ENCODE results near the gene HDDC2. TPM values are rescaled to one million over a fixed set of nuclear protein-coding genes. Genes with fewer than 3 reads are reported as not detected.

The HDDC2 gene
- total RNA-seq, 1 experiment from 2014 or later, result 141 TPM

DNA sequence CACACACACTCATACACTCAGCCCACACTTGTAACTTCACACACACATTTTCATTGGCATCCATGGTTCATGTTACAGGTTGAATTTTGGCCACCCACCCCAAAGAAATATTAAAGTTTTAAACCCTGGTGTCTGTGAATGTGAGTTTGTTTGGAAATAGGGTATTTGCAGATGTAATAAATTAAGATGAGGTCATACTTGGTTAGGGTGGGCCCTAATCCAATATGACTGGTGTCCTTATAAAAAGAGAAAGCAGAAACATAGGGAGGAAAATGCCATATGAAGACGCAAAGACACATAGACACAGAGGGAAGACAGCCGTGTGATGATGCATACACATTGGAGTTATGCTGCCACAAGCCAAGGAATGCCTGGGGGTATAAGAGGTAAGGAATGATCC, 39.7 kb upstream of the HDDC2 start:
- TF ChIP-seq, protein P1, sequence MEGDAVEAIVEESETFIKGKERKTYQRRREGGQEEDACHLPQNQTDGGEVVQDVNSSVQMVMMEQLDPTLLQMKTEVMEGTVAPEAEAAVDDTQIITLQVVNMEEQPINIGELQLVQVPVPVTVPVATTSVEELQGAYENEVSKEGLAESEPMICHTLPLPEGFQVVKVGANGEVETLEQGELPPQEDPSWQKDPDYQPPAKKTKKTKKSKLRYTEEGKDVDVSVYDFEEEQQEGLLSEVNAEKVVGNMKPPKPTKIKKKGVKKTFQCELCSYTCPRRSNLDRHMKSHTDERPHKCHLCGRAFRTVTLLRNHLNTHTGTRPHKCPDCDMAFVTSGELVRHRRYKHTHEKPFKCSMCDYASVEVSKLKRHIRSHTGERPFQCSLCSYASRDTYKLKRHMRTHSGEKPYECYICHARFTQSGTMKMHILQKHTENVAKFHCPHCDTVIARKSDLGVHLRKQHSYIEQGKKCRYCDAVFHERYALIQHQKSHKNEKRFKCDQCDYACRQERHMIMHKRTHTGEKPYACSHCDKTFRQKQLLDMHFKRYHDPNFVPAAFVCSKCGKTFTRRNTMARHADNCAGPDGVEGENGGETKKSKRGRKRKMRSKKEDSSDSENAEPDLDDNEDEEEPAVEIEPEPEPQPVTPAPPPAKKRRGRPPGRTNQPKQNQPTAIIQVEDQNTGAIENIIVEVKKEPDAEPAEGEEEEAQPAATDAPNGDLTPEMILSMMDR (IDR thresholded peaks at IDR 0.05; ENCODE audit: unreplicated experiment), result no peak
- Mint-ChIP-seq H3K9me3 (ENCODE audit: unreplicated experiment) (no peaks in the 10 kb centered on the region), H3K27ac (ENCODE audit: low read depth, unreplicated experiment) (no peak overlapping the region), H3K36me3 (ENCODE audit: insufficient read depth, unreplicated experiment) (no peaks in the 10 kb centered on the region), H3K4me1 (ENCODE audit: insufficient read depth, unreplicated experiment) (no peaks in the 10 kb centered on the region), H3K27me3 (ENCODE audit: insufficient read depth, unreplicated experiment) (peaks cover 50% of the 10 kb centered on the region), H3K4me3 (ENCODE audit: unreplicated experiment) (no peak overlapping the region)
- intact Hi-C loops (cut with micrococcal nuclease), result loop anchor here (10.0 kb wide), 1 partner anchor 193 kb away; no protein-coding TSS in a partner anchor
- DNase-seq (ENCODE audit: unreplicated experiment), result no peak
- no TSS peak for BruUV-seq (replicated peaks)
- ChIA-PET CTCF (interaction anchor here (0.8 kb wide), 1 partner anchor 27 kb away, joined by 3 read pairs; no protein-coding TSS in a partner anchor), POLR2A (no interaction called here)

DNA sequence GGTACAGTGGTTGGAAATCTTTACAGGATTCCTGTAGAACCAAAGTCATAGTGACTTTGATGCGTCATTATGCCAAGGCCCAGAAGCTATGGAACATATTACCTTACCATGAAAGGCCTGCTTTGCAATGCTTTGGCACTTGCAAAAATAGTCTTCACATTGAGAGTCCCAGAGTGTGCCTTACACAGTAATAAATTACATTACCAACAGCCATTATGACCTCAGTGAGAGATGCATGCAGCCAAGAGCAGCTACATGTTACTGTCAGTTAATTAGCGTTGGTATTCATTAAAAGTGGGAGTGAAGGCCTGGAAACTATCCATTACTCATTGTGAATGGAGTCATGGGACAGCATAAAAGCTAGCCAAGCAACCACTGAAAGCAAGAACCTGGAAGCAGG, 39.2 kb upstream of the HDDC2 start:
- H3K27ac Mint-ChIP-seq (ENCODE audit: low read depth, unreplicated experiment), result no peak overlapping the region
- ChIA-PET POLR2A (interaction anchor here (0.8 kb wide), 1 partner anchor 16 kb away, joined by 3 read pairs; no protein-coding TSS in a partner anchor), CTCF (no interaction called here)
- TF ChIP-seq, protein P1 (IDR thresholded peaks at IDR 0.05; ENCODE audit: unreplicated experiment), result no peak
- H3K4me1 Mint-ChIP-seq (ENCODE audit: insufficient read depth, unreplicated experiment), result no peaks in the 10 kb centered on the region
- intact Hi-C loops (cut with micrococcal nuclease), result loop anchor here (10.0 kb wide), 1 partner anchor 194 kb away; no protein-coding TSS in a partner anchor
- peaks cover 55% of the 10 kb centered on the region for H3K27me3 Mint-ChIP-seq (ENCODE audit: insufficient read depth, unreplicated experiment)
- H3K9me3 Mint-ChIP-seq (ENCODE audit: unreplicated experiment), result no peaks in the 10 kb centered on the region
- DNase-seq (ENCODE audit: unreplicated experiment), result no peak
- H3K36me3 Mint-ChIP-seq (ENCODE audit: insufficient read depth, unreplicated experiment), result no peaks in the 10 kb centered on the region
- no peak overlapping the region for H3K4me3 Mint-ChIP-seq (ENCODE audit: unreplicated experiment)
- no TSS peak for BruUV-seq (replicated peaks)

DNA sequence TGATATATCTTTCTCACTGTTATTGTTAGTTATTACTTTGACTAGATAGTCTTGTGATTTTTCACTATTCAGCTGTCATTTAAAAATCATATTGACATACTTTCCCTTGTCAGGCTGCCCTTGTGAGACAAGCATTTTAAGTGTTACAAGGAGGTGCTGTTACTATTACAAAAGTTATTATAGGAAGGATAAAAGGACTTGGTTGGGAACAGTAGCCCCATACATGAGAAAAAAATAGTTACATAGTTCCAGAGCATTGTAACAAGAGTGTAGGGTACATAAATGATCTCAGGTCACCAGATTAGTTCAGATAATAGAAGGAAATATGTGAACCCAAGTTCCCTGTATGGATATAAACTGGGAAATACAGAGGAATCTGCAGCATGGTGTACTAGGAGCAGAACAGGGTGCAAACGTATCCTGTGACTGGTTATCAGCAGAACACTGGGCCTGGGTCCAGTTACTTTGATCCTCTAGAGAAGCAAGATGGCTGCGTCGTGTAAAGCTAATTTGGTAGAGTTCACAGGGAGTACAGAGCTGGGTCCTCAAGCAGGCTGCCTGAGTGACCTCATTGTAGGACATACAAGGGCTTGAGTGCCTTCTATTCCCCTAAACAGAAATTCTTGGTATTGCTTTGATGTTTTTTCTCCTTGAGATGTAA, 38.5 kb upstream of the HDDC2 start:
- Mint-ChIP-seq H3K4me3 (ENCODE audit: unreplicated experiment) (no peak overlapping the region), H3K36me3 (ENCODE audit: insufficient read depth, unreplicated experiment) (no peaks in the 10 kb centered on the region), H3K4me1 (ENCODE audit: insufficient read depth, unreplicated experiment) (no peaks in the 10 kb centered on the region), H3K27ac (ENCODE audit: low read depth, unreplicated experiment) (no peak overlapping the region), H3K27me3 (ENCODE audit: insufficient read depth, unreplicated experiment) (peaks cover 62% of the 10 kb centered on the region), H3K9me3 (ENCODE audit: unreplicated experiment) (no peaks in the 10 kb centered on the region)
- DNase-seq (ENCODE audit: unreplicated experiment), result no peak
- intact Hi-C loops (cut with micrococcal nuclease), result loop anchor here (10.0 kb wide), 1 partner anchor 194 kb away; no protein-coding TSS in a partner anchor
- BruUV-seq (replicated peaks), result no TSS peak
- ChIA-PET POLR2A (interaction anchor here (0.8 kb wide), 1 partner anchor 15 kb away, joined by 3 read pairs; no protein-coding TSS in a partner anchor), CTCF (no interaction called here)
- TF ChIP-seq, protein P1 (IDR thresholded peaks at IDR 0.05; ENCODE audit: unreplicated experiment), result no peak

- ChIA-PET CTCF (no interaction called here), POLR2A (no interaction called here)
- H3K27ac Mint-ChIP-seq (ENCODE audit: low read depth, unreplicated experiment), result no peak overlapping the region
- H3K4me1 Mint-ChIP-seq (ENCODE audit: insufficient read depth, unreplicated experiment), result no peaks in the 10 kb centered on the region
- no peaks in the 10 kb centered on the region for H3K36me3 Mint-ChIP-seq (ENCODE audit: insufficient read depth, unreplicated experiment)
- no TSS peak for BruUV-seq (replicated peaks)
- H3K27me3 Mint-ChIP-seq (ENCODE audit: insufficient read depth, unreplicated experiment), result peaks cover 66% of the 10 kb centered on the region
- no peak for DNase-seq (ENCODE audit: unreplicated experiment)
- no peak overlapping the region for H3K4me3 Mint-ChIP-seq (ENCODE audit: unreplicated experiment)
- intact Hi-C loops (cut with micrococcal nuclease), result loop anchor here (10.0 kb wide), 1 partner anchor 195 kb away; no protein-coding TSS in a partner anchor
- H3K9me3 Mint-ChIP-seq (ENCODE audit: unreplicated experiment), result no peaks in the 10 kb centered on the region
- TF ChIP-seq, protein P1 (IDR thresholded peaks at IDR 0.05; ENCODE audit: unreplicated experiment), result no peak
Measured at GRCh38 chr6:125339653-125340052, 37.9 kb upstream of the HDDC2 start.
